ENCODE data around the gene SLC1A3.

DNA sequence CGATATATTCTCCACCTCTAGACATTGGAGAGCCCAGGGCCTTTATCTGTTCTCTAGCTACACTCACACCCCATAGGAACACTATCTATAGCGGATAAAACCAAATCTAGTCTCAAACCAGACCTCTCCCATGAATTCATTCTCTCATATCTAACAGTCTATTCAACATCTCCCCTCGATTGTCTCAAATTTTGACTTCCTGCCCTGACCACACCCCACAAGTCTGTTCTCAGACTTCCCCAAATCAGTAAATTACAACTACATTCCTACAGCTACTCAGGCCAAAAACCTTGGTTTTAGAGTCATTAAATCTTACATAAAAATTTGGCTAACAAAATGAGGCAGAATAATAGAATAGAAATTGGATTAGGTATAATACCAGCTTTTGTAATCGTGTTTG lies 12.5 kb upstream of the SLC1A3 start:
- TF ChIP-seq, protein P1, sequence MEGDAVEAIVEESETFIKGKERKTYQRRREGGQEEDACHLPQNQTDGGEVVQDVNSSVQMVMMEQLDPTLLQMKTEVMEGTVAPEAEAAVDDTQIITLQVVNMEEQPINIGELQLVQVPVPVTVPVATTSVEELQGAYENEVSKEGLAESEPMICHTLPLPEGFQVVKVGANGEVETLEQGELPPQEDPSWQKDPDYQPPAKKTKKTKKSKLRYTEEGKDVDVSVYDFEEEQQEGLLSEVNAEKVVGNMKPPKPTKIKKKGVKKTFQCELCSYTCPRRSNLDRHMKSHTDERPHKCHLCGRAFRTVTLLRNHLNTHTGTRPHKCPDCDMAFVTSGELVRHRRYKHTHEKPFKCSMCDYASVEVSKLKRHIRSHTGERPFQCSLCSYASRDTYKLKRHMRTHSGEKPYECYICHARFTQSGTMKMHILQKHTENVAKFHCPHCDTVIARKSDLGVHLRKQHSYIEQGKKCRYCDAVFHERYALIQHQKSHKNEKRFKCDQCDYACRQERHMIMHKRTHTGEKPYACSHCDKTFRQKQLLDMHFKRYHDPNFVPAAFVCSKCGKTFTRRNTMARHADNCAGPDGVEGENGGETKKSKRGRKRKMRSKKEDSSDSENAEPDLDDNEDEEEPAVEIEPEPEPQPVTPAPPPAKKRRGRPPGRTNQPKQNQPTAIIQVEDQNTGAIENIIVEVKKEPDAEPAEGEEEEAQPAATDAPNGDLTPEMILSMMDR (conservative IDR thresholded peaks at IDR 0.05 in 1 of 2, IDR thresholded peaks at IDR 0.05 in 1 of 2; ENCODE audit: extremely low read depth in 1 of 2, insufficient read depth in 1 of 2, low read depth in 1 of 2, low read length in 2 of 2), result no peak
- TF ChIP-seq EZH2 (IDR thresholded peaks at IDR 0.05; ENCODE audit: borderline replicate concordance, low read length), result no peak
